ENCODE results near the gene PDRG1.

Gene PDRG1

DNA sequence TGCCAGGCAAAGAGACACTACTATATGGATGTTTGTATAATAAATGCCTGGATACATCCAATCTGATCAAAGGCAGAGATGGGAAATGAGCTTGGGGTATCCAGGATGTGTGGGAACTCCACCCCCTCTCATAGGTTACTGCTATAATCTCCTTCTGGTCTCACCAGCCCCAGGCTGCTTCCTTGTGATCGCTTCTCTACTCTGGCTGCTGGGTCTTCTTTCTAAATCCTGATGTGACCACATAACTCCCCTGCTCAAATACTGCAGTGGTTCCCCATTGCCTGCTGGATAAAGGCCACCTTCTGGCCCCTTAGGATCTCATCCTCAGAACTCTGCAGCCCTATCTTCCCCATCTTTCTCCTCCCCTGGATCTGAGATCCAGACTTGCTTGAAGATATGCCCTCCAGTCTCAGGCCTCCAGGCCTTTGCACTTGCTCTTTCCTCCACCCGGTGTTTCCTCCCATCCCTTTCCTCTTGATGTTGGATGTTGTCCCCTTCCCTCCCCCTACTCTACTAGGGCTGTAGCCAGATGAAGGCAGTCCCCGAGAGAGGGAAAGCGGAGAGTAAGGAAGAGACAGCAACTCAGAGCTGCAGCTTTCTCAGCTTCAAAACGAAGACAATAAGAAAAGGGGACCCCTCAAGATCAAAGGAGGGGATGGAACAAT is 15.3 kb upstream of the PDRG1 start:
- peak; percentile 54 for DNase-seq
- Histone ChIP-seq H3K4me3 (ENCODE audit: low read depth, low read length) (peak overlapping the region; percentile 91), H3K27me3 (ENCODE audit: insufficient read depth, low read depth, severe bottlenecking) (no peaks in the 10 kb centered on the region), H3K9me3 (ENCODE audit: severe bottlenecking) (no peaks in the 10 kb centered on the region), H3K36me3 (peaks cover 16% of the 10 kb centered on the region), H3K27ac (peak overlapping the region; percentile 79)
- TF ChIP-seq, protein P1, sequence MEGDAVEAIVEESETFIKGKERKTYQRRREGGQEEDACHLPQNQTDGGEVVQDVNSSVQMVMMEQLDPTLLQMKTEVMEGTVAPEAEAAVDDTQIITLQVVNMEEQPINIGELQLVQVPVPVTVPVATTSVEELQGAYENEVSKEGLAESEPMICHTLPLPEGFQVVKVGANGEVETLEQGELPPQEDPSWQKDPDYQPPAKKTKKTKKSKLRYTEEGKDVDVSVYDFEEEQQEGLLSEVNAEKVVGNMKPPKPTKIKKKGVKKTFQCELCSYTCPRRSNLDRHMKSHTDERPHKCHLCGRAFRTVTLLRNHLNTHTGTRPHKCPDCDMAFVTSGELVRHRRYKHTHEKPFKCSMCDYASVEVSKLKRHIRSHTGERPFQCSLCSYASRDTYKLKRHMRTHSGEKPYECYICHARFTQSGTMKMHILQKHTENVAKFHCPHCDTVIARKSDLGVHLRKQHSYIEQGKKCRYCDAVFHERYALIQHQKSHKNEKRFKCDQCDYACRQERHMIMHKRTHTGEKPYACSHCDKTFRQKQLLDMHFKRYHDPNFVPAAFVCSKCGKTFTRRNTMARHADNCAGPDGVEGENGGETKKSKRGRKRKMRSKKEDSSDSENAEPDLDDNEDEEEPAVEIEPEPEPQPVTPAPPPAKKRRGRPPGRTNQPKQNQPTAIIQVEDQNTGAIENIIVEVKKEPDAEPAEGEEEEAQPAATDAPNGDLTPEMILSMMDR (IDR thresholded peaks at IDR 0.05; ENCODE audit: low read depth, low read length) = no peak

DNA sequence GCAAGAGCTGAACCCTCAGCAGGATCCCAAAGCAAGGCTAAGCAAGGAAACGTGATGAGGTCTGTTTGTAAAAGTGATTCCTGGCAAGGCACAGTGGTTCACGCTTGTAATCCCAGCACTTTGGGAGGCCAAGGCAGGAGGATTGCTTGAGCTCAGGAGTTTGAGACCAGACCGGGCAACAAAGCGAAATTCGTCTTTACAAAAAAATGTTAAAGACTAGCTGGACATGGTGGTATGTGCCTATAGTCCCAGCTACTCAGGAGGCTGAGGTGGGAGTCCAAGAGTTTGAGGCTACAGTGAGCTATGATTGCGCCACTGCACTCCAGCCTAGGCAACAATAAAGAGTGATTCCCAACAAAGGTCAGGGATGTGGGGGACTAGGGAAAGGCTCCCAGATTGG is 12.0 kb upstream of the PDRG1 start:
- H3K27me3 ChIP-seq (ENCODE audit: insufficient read depth, low read depth, severe bottlenecking) = no peaks in the 10 kb centered on the region

DNA sequence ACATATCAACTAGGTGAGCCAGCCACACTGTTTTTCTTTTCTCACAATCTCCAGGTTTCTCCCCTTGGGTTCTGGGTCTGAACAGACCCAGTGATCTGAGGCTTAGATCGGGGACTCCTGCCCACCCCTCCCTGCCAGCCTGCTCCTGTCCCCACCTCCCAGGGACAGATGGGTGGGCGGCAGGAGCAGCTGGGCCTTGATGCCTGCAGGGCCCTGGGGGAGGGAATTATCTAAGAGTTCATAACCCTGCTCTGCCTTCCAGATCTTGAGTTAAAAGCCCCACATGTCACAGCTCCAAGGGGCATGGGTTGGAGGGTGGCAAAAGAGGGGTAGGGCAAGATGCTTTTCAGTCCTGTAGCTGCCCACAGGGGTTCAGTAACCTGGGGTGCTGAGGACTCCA is 10.9 kb upstream of the PDRG1 start:
- peak; percentile 87 for DNase-seq

More for the DNA sequence above, 12.0 kb upstream of the PDRG1 start:
- Histone ChIP-seq H3K4me3 (ENCODE audit: low read depth, low read length) (no peak overlapping the region), H3K36me3 (no peaks in the 10 kb centered on the region; the same call in 1 of the 2 replicates), H3K9me3 (ENCODE audit: severe bottlenecking) (no peaks in the 10 kb centered on the region), H3K27ac (peak overlapping the region; percentile 82)
- DNase-seq = no peak
- TF ChIP-seq, protein P1 (IDR thresholded peaks at IDR 0.05; ENCODE audit: low read depth, low read length) = no peak

DNA sequence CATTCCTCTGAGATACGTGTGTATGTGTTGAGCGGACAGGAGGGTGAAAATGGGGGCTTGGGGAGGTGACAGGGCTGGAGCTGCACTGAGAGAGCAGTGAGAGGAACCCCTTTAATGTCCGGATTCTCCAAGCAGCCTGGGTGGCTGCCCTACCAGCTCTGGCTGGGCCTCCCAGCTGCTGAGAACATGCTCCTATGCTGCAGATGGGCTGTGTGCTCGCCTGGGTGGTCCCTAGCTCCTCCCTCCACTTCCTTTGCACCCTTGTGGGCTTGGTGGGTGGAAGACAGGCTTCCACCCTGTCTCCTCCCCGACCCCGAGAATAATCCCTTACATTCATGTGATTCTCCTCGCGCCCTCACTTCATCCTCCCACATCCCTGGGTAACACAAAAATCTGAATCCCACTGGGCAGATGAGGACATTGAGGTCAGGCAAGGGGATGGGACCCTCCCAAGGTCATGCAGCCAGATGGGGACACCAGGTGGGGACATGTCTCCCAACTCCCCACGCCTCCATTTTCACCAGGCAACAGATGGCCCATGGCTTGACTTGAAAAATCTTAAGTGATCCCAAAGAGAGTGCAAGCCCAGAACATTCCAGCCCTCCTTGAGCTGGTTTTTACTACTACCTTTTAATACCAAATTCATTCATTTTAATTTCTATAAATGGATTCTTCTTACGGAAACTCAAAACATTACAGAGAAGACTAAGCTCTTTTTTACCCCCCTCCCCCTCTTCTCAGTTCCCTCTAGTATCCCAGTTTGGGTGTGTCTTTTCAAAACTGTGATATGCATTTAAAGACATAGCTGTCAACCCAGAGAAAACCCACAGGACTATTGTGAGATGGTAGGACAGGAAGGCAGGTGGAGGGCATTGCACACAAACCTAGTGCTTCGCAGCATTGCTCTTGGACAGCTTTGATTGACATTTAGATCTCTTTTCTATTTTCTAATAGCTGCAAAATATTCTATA is 5.0 kb upstream of the PDRG1 start:
- H3K4me3 ChIP-seq (ENCODE audit: low read depth, low read length) = no peak overlapping the region
- peak overlapping the region; percentile 49 for H3K27ac ChIP-seq
- no peaks in the 10 kb centered on the region for H3K27me3 ChIP-seq (ENCODE audit: insufficient read depth, low read depth, severe bottlenecking)
- H3K9me3 ChIP-seq (ENCODE audit: severe bottlenecking) = no peaks in the 10 kb centered on the region
- TF ChIP-seq, protein P1 (IDR thresholded peaks at IDR 0.05; ENCODE audit: low read depth, low read length) = no peak
- peak; percentile 89 for DNase-seq
- H3K36me3 ChIP-seq = no peaks in the 10 kb centered on the region

More for the DNA sequence above, 10.9 kb upstream of the PDRG1 start:
- Histone ChIP-seq H3K9me3 (ENCODE audit: severe bottlenecking) (no peaks in the 10 kb centered on the region), H3K4me3 (ENCODE audit: low read depth, low read length) (no peak overlapping the region), H3K36me3 (no peaks in the 10 kb centered on the region), H3K27me3 (ENCODE audit: insufficient read depth, low read depth, severe bottlenecking) (no peaks in the 10 kb centered on the region), H3K27ac (peak overlapping the region; percentile 82)
- TF ChIP-seq, protein P1 (IDR thresholded peaks at IDR 0.05; ENCODE audit: low read depth, low read length) = no peak

DNA sequence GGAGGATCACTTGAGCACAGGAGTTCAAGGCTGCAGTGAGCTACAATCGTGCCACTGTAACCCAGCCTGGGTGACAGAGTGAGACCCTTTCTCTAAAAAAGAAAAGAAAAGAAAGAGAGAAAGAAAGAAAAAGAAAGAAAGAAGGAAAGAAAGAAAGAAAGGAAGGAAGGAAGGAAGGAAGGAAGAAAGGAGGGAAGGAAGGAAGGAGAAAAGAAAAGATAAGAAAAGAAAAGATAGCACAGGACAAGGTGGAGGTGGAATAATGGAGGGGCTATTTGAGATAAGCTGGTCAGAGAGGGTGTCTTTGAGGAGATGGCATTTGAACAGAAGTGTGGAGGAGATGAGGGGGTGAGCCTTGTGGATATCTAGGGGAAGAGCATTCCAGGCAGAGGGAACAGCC is 2.7 kb upstream of the PDRG1 start:
- Histone ChIP-seq H3K9me3 (ENCODE audit: severe bottlenecking) (no peaks in the 10 kb centered on the region), H3K27me3 (ENCODE audit: insufficient read depth, low read depth, severe bottlenecking) (no peaks in the 10 kb centered on the region), H3K27ac (no peak overlapping the region), H3K4me3 (ENCODE audit: low read depth, low read length) (no peak overlapping the region), H3K36me3 (peaks cover 17% of the 10 kb centered on the region)
- TF ChIP-seq, protein P1 (IDR thresholded peaks at IDR 0.05; ENCODE audit: low read depth, low read length) = no peak
- DNase-seq = no peak

All from WERI-Rb-1 (cell line).